Heart left ventricle (tissue), 16 donors: ENCODE measurements around the gene FRMPD4. TPM values are rescaled to one million over a fixed set of nuclear protein-coding genes. Genes with fewer than 3 reads are reported as not detected.
A peak's percentile ranks its signal among the peaks of the same experiment; 100 is the strongest.

Experiments
- ATAC-seq, 4 donors: fragments of 200-7000 bp; cut with Tn5 transposase; one replicate each; pipeline ENCODE4 v1.9.1; 2020 to 2022; ENCODE audit warnings: moderate library complexity in 4 of 4, mild to moderate bottlenecking in 3 of 4, moderate number of reproducible peaks in 1 of 4
- DNase-seq, 5 donors: peaks; one replicate each; pipeline ENCODE4 v3.0.0-alpha.2; 2020
- H3K27ac ChIP-seq, 12 donors: fragments of 200-600 bp; sonication (generic) in 4 of 12; one replicate each; pipeline versions ENCODE4 v1.5.0 to v1.8.0; 2016 to 2022; ENCODE audit warnings: mild to moderate bottlenecking in 2 of 12
- H3K27me3 ChIP-seq, 9 donors: fragments of 200-600 bp; sonication (generic) in 2 of 9; one replicate each; pipeline versions ENCODE4 v1.5.1 to v1.8.0; 2016 to 2022; ENCODE audit warnings: mild to moderate bottlenecking in 3 of 9
- H3K36me3 ChIP-seq, 9 donors: fragments of 200-600 bp; sonication (generic) in 2 of 9; one replicate each; pipeline versions ENCODE4 v1.5.0 to v1.8.0; 2018 to 2022; ENCODE audit warnings: mild to moderate bottlenecking in 2 of 9
- H3K4me1 ChIP-seq, 12 donors: fragments of 200-600 bp; sonication (generic) in 4 of 12; one replicate each; pipeline versions ENCODE4 v1.5.0 to v1.8.0; 2016 to 2022; ENCODE audit warnings: mild to moderate bottlenecking in 3 of 12
- H3K4me3 ChIP-seq, 12 donors: fragments of 200-600 bp; sonication (generic) in 4 of 12; one replicate each; pipeline versions ENCODE4 v1.5.0 to v1.8.0; 2017 to 2022; ENCODE audit warnings: mild to moderate bottlenecking in 9 of 12, moderate library complexity in 4 of 12
- H3K9me3 ChIP-seq, 12 donors: fragments of 200-600 bp; sonication (generic) in 4 of 12; one replicate each; pipeline versions ENCODE4 v1.5.0 to v1.8.0; 2016 to 2022; ENCODE audit warnings: mild to moderate bottlenecking in 1 of 12
- CTCF ChIP-seq, 12 donors: fragments of 200-600 bp; sonication (generic) in 4 of 12; IDR thresholded peaks; one replicate each; pipeline versions ENCODE4 v1.5.0 to v1.8.0; 2018 to 2022; ENCODE audit warnings: antibody characterized with exemption in 12 of 12, mild to moderate bottlenecking in 5 of 12
- POLR2A ChIP-seq, 2 donors: fragments of 450-650 bp; IDR thresholded peaks; one replicate each; pipeline ENCODE4 v1.6.1; 2017; ENCODE audit warnings: antibody characterized with exemption in 2 of 2, mild to moderate bottlenecking in 2 of 2, moderate library complexity in 2 of 2
- WGBS, 4 donors: extraction: QIAGEN DNeasy Blood & Tissue Kit in 2 of 4; methylation state at CpG; one replicate each; pipeline versions ENCODE4 v1.1.5 to v1.1.7; 2013 to 2018; 5-methylcytosine and 5-hydroxymethylcytosine counted together
- intact Hi-C, 10 donors: fragments of 100-400 bp; cut with DNase I; formaldehyde crosslinking; loops; one replicate each; pipeline versions ENCODE4 v1.11.1 to v1.14.2; 2022
- polyA plus RNA-seq, 2 donors: library from polyadenylated mRNA; stranded (reverse); fragments of 200-250 nt; gene quantifications; one replicate each; pipeline ENCODE4 v1.2.3, GENCODE V29; 2013
- total RNA-seq, 9 donors: library from RNA; depleted of rRNA in 2 of 9; stranded (reverse); fragments of >200 nt in 2 of 9; fragmentation: NEBNext Ultra II Directional in 3 of 9; extraction: Animal tissue kit (Norgen Biotek cat#: 25700) in 3 of 9; gene quantifications; one replicate each; pipeline versions ENCODE4 v1.1.0 to v1.2.4, GENCODE V29; 2016 to 2023
- donor health status: ischemic (EF 13 %, LVEDD 7.1; RV severe dilation, severe dysfunction).
- donor health status: healthy with polysubstance abuse.
- donor health status: DM: no; HTN: yes; CAD: no.
- donor health status: DM: no; HTN: no; CAD: no.
- donor health status: ischemic (EF 25% LVEDD 6.9; RV normal size, moderate dysfunction).
- donor health status: ischemic (EF 25% LVEDD 5.7; RV mildly dilated, moderate dysfunction).
- donor health status: healthy.
- donor health status: DM: yes; HTN: yes; CAD: no.
- donor health status: ischemic (EF 35%, LVEDD 5.7; RV mildly dilated, moderate dysfunction).
- donor health status: nonischemic (EF 11% LVEDD 7.7; RV severe dilation, severe dysfunction).
- donor health status: DM: yes; HTN: yes; CAD: no.
- donor health status: PGD.
- donor health status: ischemic (EF 29% LVEDD 5.4; RV normal size, mild dysfunction).
- donor health status: nonischemic (EF 23%, LVEDD 6.1; RV moderate dilation, normal function).

The FRMPD4 gene
- total and polyA plus RNA-seq, 11 donors: 0.07 to 4.2 (median 1.4) TPM

- no peak for DNase-seq
- ATAC-seq: peak in 1 of 4 donors; percentile 33
- Histone ChIP-seq H3K27me3 (peaks cover 0 to 3% (median 0%) of the 10 kb centered on the region in 9 donors), H3K27ac (no peak overlapping the region), H3K4me1 (no peaks in the 10 kb centered on the region), H3K9me3 (no peaks in the 10 kb centered on the region), H3K4me3 (no peak overlapping the region), H3K36me3 (no peaks in the 10 kb centered on the region)
- 7 to 54% (median 33%) methylated on average over 1 of the region's 1 CpG for WGBS, 4 donors
- intact Hi-C loops: no loop called here
- TF ChIP-seq CTCF (IDR thresholded peaks at IDR 0.05) (no peak), POLR2A (IDR thresholded peaks at IDR 0.05) (no peak)
Observed at GRCh38 chrX:12434493-12434892, 296.2 kb downstream of the FRMPD4 start.

GRCh38 chrX:12439416-12439815 is 301.1 kb downstream of the FRMPD4 start:
- peaks cover 0 to 5% (median 0%) of the 10 kb centered on the region in 9 donors for H3K27me3 ChIP-seq
- TF ChIP-seq POLR2A (IDR thresholded peaks at IDR 0.05) (no peak), CTCF (IDR thresholded peaks at IDR 0.05) (no peak)
- no peaks in the 10 kb centered on the region for H3K4me1 ChIP-seq
- H3K9me3 ChIP-seq: no peaks in the 10 kb centered on the region
- ATAC-seq: no peak
- no peak for DNase-seq
- no peak overlapping the region for H3K27ac ChIP-seq
- no peak overlapping the region for H3K4me3 ChIP-seq
- intact Hi-C loops: no loop called here
- WGBS, 4 donors: 75 to 87% (median 81%) methylated on average over 7 of the region's 7 CpGs
- H3K36me3 ChIP-seq: no peaks in the 10 kb centered on the region

GRCh38 chrX:12440246-12440645 is 302.0 kb downstream of the FRMPD4 start:
- H3K4me3 ChIP-seq: no peak overlapping the region
- ATAC-seq (no peak), DNase-seq (no peak)
- H3K4me1 ChIP-seq: no peaks in the 10 kb centered on the region
- H3K9me3 ChIP-seq: no peaks in the 10 kb centered on the region
- H3K36me3 ChIP-seq: no peaks in the 10 kb centered on the region
- no peak overlapping the region for H3K27ac ChIP-seq
- intact Hi-C loops: no loop called here
- H3K27me3 ChIP-seq: peaks cover 0 to 5% (median 0%) of the 10 kb centered on the region in 9 donors
- TF ChIP-seq POLR2A (IDR thresholded peaks at IDR 0.05) (no peak), CTCF (IDR thresholded peaks at IDR 0.05) (no peak)

DNA sequence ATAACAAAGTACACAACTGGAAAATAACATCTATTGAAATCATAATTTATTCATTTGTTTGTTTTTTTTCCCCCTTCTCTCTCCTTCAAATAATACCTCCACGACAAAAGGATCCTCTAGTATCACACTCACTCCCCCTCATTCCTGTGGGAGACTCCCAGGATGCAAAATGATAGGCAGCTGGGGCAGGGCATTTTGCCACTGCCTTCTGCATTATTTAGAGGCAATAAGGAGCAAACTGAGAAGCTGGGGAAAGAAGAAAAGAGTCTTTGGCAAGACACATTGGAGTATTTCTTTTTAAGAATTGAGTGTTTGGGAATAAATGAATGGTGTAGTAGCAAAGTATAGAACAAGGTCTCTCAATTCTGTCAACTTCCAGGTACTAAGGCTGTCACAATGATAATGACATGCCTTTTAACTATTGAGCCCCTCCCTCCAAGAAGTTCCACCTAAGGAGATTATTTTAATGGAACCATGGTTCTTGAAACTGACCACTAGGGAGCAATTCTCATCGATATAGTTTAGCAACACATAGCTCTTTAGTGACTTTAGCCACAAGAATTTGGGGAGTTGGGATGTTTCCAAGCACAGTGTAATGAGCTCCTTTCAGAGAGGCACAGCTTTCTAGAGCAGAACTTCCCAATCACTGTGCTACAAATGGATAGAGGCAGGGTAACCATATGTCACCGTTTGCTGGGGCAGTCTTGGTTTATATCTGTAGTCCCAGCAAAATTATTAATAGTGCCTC is 303.3 kb downstream of the FRMPD4 start:
- TF ChIP-seq POLR2A (IDR thresholded peaks at IDR 0.05) (no peak), CTCF (IDR thresholded peaks at IDR 0.05) (no peak)
- WGBS, 4 donors: 47 to 56% (median 52%) methylated on average over 3 of the region's 3 CpGs
- ATAC-seq (no peak), DNase-seq (no peak)
- Histone ChIP-seq H3K27ac (no peak overlapping the region), H3K4me1 (no peaks in the 10 kb centered on the region), H3K9me3 (no peaks in the 10 kb centered on the region), H3K27me3 (peaks cover 0 to 5% (median 0%) of the 10 kb centered on the region in 9 donors), H3K36me3 (no peaks in the 10 kb centered on the region), H3K4me3 (no peak overlapping the region)
- intact Hi-C loops: no loop called here
